OCI-LY7 (cell line): ENCODE results near the gene PHB1.

ENCODE experiments used
- EZH2phosphoT487 ChIP-seq: fragments of 200-600 bp; sonication (generic); IDR thresholded peaks from 2 replicates; pipeline ENCODE4 v1.6.1; 2018; ENCODE audit warnings: low read depth, borderline replicate concordance, mild to moderate bottlenecking, mixed run types, antibody characterized with exemption, low read length, moderate library complexity, mixed read lengths
- TF ChIP-seq, protein P1 (sequence below): fragments of 200-600 bp; sonication (generic); conservative IDR thresholded peaks from 2 replicates; pipeline ENCODE4 v1.5.1; 2014; ENCODE audit warnings: mild to moderate bottlenecking, antibody characterized with exemption, low read length, moderate library complexity, mixed read lengths

DNA sequence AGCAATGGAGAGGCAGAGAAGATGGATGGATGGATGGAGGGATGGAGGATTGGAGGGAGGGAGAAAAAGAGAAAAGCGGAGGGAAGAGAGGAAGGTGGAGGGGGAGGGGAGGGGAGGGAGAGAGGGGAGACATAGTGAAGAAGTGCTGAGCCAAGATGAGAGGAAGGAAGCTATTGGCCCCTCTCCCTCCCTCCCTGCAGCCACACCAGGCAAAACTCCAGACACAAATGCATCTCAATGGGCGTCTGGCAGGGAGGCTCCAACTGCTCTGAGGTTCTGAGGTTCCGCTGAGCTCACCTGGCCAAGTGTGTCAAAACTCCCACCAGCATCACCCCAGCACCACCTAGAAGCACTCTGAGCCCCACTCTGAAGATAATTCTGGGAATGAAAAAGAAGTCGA lies 26.9 kb upstream of the PHB1 start:
- TF ChIP-seq, protein P1, sequence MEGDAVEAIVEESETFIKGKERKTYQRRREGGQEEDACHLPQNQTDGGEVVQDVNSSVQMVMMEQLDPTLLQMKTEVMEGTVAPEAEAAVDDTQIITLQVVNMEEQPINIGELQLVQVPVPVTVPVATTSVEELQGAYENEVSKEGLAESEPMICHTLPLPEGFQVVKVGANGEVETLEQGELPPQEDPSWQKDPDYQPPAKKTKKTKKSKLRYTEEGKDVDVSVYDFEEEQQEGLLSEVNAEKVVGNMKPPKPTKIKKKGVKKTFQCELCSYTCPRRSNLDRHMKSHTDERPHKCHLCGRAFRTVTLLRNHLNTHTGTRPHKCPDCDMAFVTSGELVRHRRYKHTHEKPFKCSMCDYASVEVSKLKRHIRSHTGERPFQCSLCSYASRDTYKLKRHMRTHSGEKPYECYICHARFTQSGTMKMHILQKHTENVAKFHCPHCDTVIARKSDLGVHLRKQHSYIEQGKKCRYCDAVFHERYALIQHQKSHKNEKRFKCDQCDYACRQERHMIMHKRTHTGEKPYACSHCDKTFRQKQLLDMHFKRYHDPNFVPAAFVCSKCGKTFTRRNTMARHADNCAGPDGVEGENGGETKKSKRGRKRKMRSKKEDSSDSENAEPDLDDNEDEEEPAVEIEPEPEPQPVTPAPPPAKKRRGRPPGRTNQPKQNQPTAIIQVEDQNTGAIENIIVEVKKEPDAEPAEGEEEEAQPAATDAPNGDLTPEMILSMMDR, result no peak
- TF ChIP-seq EZH2phosphoT487, result no peak
